ENCODE measurements around the gene TDG.
"Not testable (repeated sequence)": the region's sequence is repeated elsewhere in the genome, so short reads cannot be mapped to it uniquely, and the experiment has no call there.

Gene TDG

GRCh38 chr12:104026841-104027599, 61.3 kb downstream of the TDG start:
- H3K4me1 ChIP-seq (ENCODE audit: control insufficient read depth, insufficient read depth, low read length), result no peaks in the 10 kb centered on the region
- H3K4me3 ChIP-seq (ENCODE audit: low read depth, low read length), result no peak overlapping the region
- no peak overlapping the region for H3K9ac ChIP-seq (ENCODE audit: low read depth, low read length)
- H3K36me3 ChIP-seq (ENCODE audit: control insufficient read depth, insufficient read depth, low read length), result no peaks in the 10 kb centered on the region
- H3K9me3 ChIP-seq (ENCODE audit: control insufficient read depth, insufficient read depth, low read length), result no peaks in the 10 kb centered on the region
- H3K27me3 ChIP-seq (ENCODE audit: control insufficient read depth, insufficient read depth, low read length), result no peaks in the 10 kb centered on the region

GRCh38 chr12:104030596-104030995, 64.9 kb downstream of the TDG start:
- not testable (repeated sequence) for H3K9ac ChIP-seq (ENCODE audit: low read depth, low read length); H3K36me3 ChIP-seq (ENCODE audit: control insufficient read depth, insufficient read depth, low read length); H3K4me3 ChIP-seq (ENCODE audit: low read depth, low read length); H3K4me1 ChIP-seq (ENCODE audit: control insufficient read depth, insufficient read depth, low read length); H3K27me3 ChIP-seq (ENCODE audit: control insufficient read depth, insufficient read depth, low read length); H3K9me3 ChIP-seq (ENCODE audit: control insufficient read depth, insufficient read depth, low read length)

DNA sequence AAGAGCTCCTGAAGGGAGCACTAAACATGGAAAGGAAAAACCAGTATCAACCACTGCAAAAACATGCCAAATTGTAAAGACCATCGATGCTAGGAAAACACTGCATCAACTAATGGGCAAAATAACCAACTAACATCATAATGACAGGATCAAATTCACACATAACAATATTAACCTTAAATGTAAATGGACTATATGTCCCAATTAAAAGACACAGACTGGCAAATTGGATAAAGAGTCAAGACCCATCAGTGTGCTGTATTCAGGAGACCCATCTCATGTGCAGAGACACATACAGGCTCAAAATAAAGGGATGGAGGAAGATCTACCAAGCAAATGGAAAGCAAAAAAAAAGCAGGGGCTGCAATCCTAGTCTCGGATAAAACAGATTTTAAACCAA, 70.5 kb downstream of the TDG start:
- H3K36me3 ChIP-seq (ENCODE audit: control insufficient read depth, insufficient read depth, low read length); H3K4me3 ChIP-seq (ENCODE audit: low read depth, low read length): not testable (repeated sequence)

More for the DNA sequence above, 70.5 kb downstream of the TDG start:
- not testable (repeated sequence) for H3K27me3 ChIP-seq (ENCODE audit: control insufficient read depth, insufficient read depth, low read length); H3K4me1 ChIP-seq (ENCODE audit: control insufficient read depth, insufficient read depth, low read length); H3K9ac ChIP-seq (ENCODE audit: low read depth, low read length); H3K9me3 ChIP-seq (ENCODE audit: control insufficient read depth, insufficient read depth, low read length)
